Breast epithelium (tissue), 4 donors: ENCODE results near the gene RNPS1. TPM values are rescaled to one million over a fixed set of nuclear protein-coding genes. Genes with fewer than 3 reads are reported as not detected.

Experiments used
- DNase-seq, 2 donors: peaks; one replicate each; pipeline ENCODE4 v3.0.0-alpha.2; 2019; ENCODE audit warnings: low spot score in 2 of 2
- H3K27ac ChIP-seq, 2 donors: fragments of 200-600 bp; sonication (generic) in 1 of 2; one replicate each; pipeline ENCODE4 v1.5.1; 2016 to 2019; ENCODE audit warnings: mild to moderate bottlenecking in 1 of 2
- H3K27me3 ChIP-seq, 2 donors: fragments of 200-600 bp; sonication (generic) in 1 of 2; one replicate each; pipeline versions ENCODE4 v1.5.1 to v1.6.0; 2017 to 2019; ENCODE audit warnings: control low read depth in 1 of 2, mild to moderate bottlenecking in 1 of 2
- H3K36me3 ChIP-seq: fragments of 200-600 bp; one replicate; pipeline ENCODE4 v1.5.1; 2019
- H3K4me1 ChIP-seq, 2 donors: fragments of 200-600 bp; sonication (generic); one replicate each; pipeline ENCODE4 v1.5.1; 2016 to 2019; ENCODE audit warnings: control low read depth in 1 of 2
- H3K4me3 ChIP-seq, 3 donors: fragments of 200-600 bp; sonication (generic); 1 replicate in 2 of 3; 2 replicates in 1 of 3; pipeline ENCODE4 v1.5.1; 2016 to 2019; ENCODE audit warnings: mild to moderate bottlenecking in 3 of 3, moderate library complexity in 2 of 3
- H3K9me3 ChIP-seq, 2 donors: fragments of 200-600 bp; sonication (generic) in 1 of 2; one replicate each; pipeline ENCODE4 v1.5.1; 2016 to 2019; ENCODE audit warnings: control low read depth in 1 of 2
- CTCF ChIP-seq, 3 donors: fragments of 450-650 bp; IDR thresholded peaks; one replicate each; pipeline ENCODE4 v1.5.1; 2016 to 2017; ENCODE audit warnings: antibody characterized with exemption in 3 of 3, mild to moderate bottlenecking in 3 of 3, moderate library complexity in 3 of 3
- POLR2A ChIP-seq: fragments of 450-650 bp; IDR thresholded peaks from one replicate; pipeline ENCODE4 v1.6.1; 2016; ENCODE audit warnings: antibody characterized with exemption, mild to moderate bottlenecking, moderate library complexity
- POLR2AphosphoS5 ChIP-seq, 3 donors: sonication (generic); formaldehyde crosslinking; IDR thresholded peaks; one replicate each; pipeline ENCODE4 v1.6.1; 2017; ENCODE audit warnings: antibody characterized with exemption in 3 of 3
- intact Hi-C: fragments of 100-400 bp; cut with DNase I; formaldehyde crosslinking; loops from one replicate; pipeline ENCODE4 v1.15.1; 2023; ENCODE audit warnings: low total_unique reads
- total RNA-seq, 3 donors: library from RNA; depleted of rRNA; stranded (reverse); fragments of >200 nt; gene quantifications; one replicate each; pipeline ENCODE4 v1.1.0, GENCODE V29; 2016

The RNPS1 gene
- total RNA-seq, 3 donors from 2014 or later, result 93.1 to 107 (median 97.5) TPM

GRCh38 chr16:2282866-2283555 is 15.1 kb upstream of the RNPS1 start:
- intact Hi-C loops, result no loop called here
- DNase-seq, result no peak
- H3K4me3 ChIP-seq, result no peak overlapping the region
- TF ChIP-seq POLR2AphosphoS5 (IDR thresholded peaks at IDR 0.05) (no peak), CTCF (IDR thresholded peaks at IDR 0.05) (no peak), POLR2A (no peak)
- H3K27ac ChIP-seq, result no peak overlapping the region
- H3K4me1 ChIP-seq, result no peaks in the 10 kb centered on the region
- H3K27me3 ChIP-seq, result no peaks in the 10 kb centered on the region
- no peaks in the 10 kb centered on the region for H3K9me3 ChIP-seq
- H3K36me3 ChIP-seq, result no peaks in the 10 kb centered on the region

GRCh38 chr16:2282262-2282661 is 14.3 kb upstream of the RNPS1 start:
- no peaks in the 10 kb centered on the region for H3K27me3 ChIP-seq
- no peaks in the 10 kb centered on the region for H3K36me3 ChIP-seq
- no peak overlapping the region for H3K4me3 ChIP-seq
- intact Hi-C loops, result no loop called here
- H3K4me1 ChIP-seq, result no peaks in the 10 kb centered on the region
- no peak overlapping the region for H3K27ac ChIP-seq
- H3K9me3 ChIP-seq, result no peaks in the 10 kb centered on the region
- TF ChIP-seq POLR2A (no peak), POLR2AphosphoS5 (IDR thresholded peaks at IDR 0.05) (no peak), CTCF (IDR thresholded peaks at IDR 0.05) (no peak)
- DNase-seq, result no peak

GRCh38 chr16:2280981-2281542 is 13.1 kb upstream of the RNPS1 start:
- no peak for DNase-seq
- Histone ChIP-seq H3K27me3 (no peaks in the 10 kb centered on the region), H3K4me1 (no peaks in the 10 kb centered on the region), H3K9me3 (no peaks in the 10 kb centered on the region), H3K27ac (no peak overlapping the region), H3K36me3 (no peaks in the 10 kb centered on the region), H3K4me3 (no peak overlapping the region)
- no peak for TF ChIP-seq POLR2AphosphoS5 (IDR thresholded peaks at IDR 0.05)
- TF ChIP-seq CTCF (IDR thresholded peaks at IDR 0.05), result no peak
- intact Hi-C loops, result no loop called here

GRCh38 chr16:2280461-2280860 is 12.5 kb upstream of the RNPS1 start:
- Histone ChIP-seq H3K27ac (no peak overlapping the region), H3K4me1 (no peaks in the 10 kb centered on the region), H3K27me3 (no peaks in the 10 kb centered on the region), H3K4me3 (no peak overlapping the region), H3K36me3 (no peaks in the 10 kb centered on the region), H3K9me3 (no peaks in the 10 kb centered on the region)
- DNase-seq, result no peak
- intact Hi-C loops, result no loop called here
- TF ChIP-seq POLR2AphosphoS5 (IDR thresholded peaks at IDR 0.05) (no peak), POLR2A (no peak), CTCF (IDR thresholded peaks at IDR 0.05) (no peak)

- Histone ChIP-seq H3K4me1 (no peaks in the 10 kb centered on the region), H3K27ac (no peak overlapping the region), H3K36me3 (no peaks in the 10 kb centered on the region), H3K9me3 (no peaks in the 10 kb centered on the region), H3K27me3 (no peaks in the 10 kb centered on the region), H3K4me3 (no peak overlapping the region)
- intact Hi-C loops, result no loop called here
- no peak for DNase-seq
- no peak for TF ChIP-seq CTCF (IDR thresholded peaks at IDR 0.05)
- no peak for TF ChIP-seq POLR2A
- no peak for TF ChIP-seq POLR2AphosphoS5 (IDR thresholded peaks at IDR 0.05)
Observed at GRCh38 chr16:2278956-2279800, 11.3 kb upstream of the RNPS1 start.
